Sigmoid colon (tissue), 4 donors: Measurements from ENCODE around the gene STK10.
A peak's percentile ranks its signal among the peaks of the same experiment; 100 is the strongest.

Source experiments
- CTCF ChIP-seq, 4 experiments: fragments of 450-650 bp in 3 of 4; fragments of 200-600 bp in 1 of 4; IDR thresholded peaks; one replicate each; pipeline ENCODE4 v1.5.1; 2016 to 2019; ENCODE audit warnings: antibody characterized with exemption in 4 of 4, mild to moderate bottlenecking in 3 of 4, moderate library complexity in 2 of 4
- EP300 ChIP-seq, 4 donors: sonication (generic); formaldehyde crosslinking; IDR thresholded peaks; one replicate each; pipeline ENCODE4 v1.6.1; 2017; ENCODE audit warnings: antibody characterized with exemption in 4 of 4
- POLR2A ChIP-seq, 2 donors: fragments of 450-650 bp; IDR thresholded peaks; one replicate each; pipeline ENCODE4 v1.6.1; 2016; ENCODE audit warnings: antibody characterized with exemption in 2 of 2, mild to moderate bottlenecking in 2 of 2, moderate library complexity in 2 of 2
- POLR2AphosphoS5 ChIP-seq, 4 donors: sonication (generic); formaldehyde crosslinking; IDR thresholded peaks; one replicate each; pipeline ENCODE4 v1.6.1; 2017; ENCODE audit warnings: antibody characterized with exemption in 4 of 4

GRCh38 chr5:172006321-172007174, 181.5 kb downstream of the STK10 start, which contains the start of gene FBXW11:
- TF ChIP-seq CTCF (IDR thresholded peaks at IDR 0.05) = no peak
- peak; percentile 77 to 79 for TF ChIP-seq POLR2A (IDR thresholded peaks at IDR 0.05)
- no peak for TF ChIP-seq EP300 (IDR thresholded peaks at IDR 0.05)
- peak; percentile 92 to 94 (median 92) for TF ChIP-seq POLR2AphosphoS5 (IDR thresholded peaks at IDR 0.05)
